Pancreas (tissue), 10 donors: ENCODE results near the gene DNAL4. TPM values are rescaled to one million over a fixed set of nuclear protein-coding genes. Genes with fewer than 3 reads are reported as not detected.

Experiments
- ATAC-seq, 4 donors: fragments of 200-7000 bp; cut with Tn5 transposase; one replicate each; pipeline versions ENCODE4 v1.8.0 to v1.9.1; 2020; ENCODE audit warnings: mild to moderate bottlenecking in 4 of 4, moderate library complexity in 4 of 4
- DNase-seq, 6 donors: peaks; one replicate each; pipeline ENCODE4 v3.0.0-alpha.2; 2020
- FAIRE-seq: peaks from 2 replicates; lab custom pipeline; 2012; peaks lifted over from hg19 to GRCh38; lab: Jason Lieb, UNC
- H3K27ac ChIP-seq, 4 donors: fragments of 200-600 bp; sonication (generic); 1 replicate in 3 of 4; 2 replicates in 1 of 4; pipeline versions ENCODE4 v1.5.0 to v1.8.0; 2020
- H3K27me3 ChIP-seq, 4 donors: fragments of 200-600 bp; one replicate each; pipeline ENCODE4 v1.8.0; 2021
- H3K36me3 ChIP-seq, 3 donors: fragments of 200-600 bp; sonication (generic) in 1 of 3; one replicate each; pipeline versions ENCODE4 v1.5.0 to v1.8.0; 2020 to 2021
- H3K4me1 ChIP-seq, 3 donors: fragments of 200-600 bp; one replicate each; pipeline ENCODE4 v1.8.0; 2021
- H3K4me3 ChIP-seq, 4 donors: fragments of 200-600 bp; sonication (generic) in 2 of 4; one replicate each; pipeline versions ENCODE4 v1.5.0 to v1.8.0; 2020 to 2021
- H3K9me3 ChIP-seq, 4 donors: fragments of 200-600 bp; one replicate each; pipeline ENCODE4 v1.8.0; 2021
- CTCF ChIP-seq, 4 donors: fragments of 200-600 bp; sonication (generic) in 3 of 4; IDR thresholded peaks; one replicate each; pipeline versions ENCODE4 v1.5.0 to v1.8.0; 2021; ENCODE audit warnings: antibody characterized with exemption in 4 of 4
- WGBS, 2 donors: extraction: QIAGEN DNeasy Blood & Tissue Kit; methylation state at CpG; one replicate each; pipeline ENCODE4 v1.1.7; 2013; 5-methylcytosine and 5-hydroxymethylcytosine counted together
- intact Hi-C, 3 donors: fragments of 100-400 bp; cut with DNase I; formaldehyde crosslinking; loops; one replicate each; pipeline versions ENCODE4 v1.11.1 to v1.14.2; 2022
- polyA plus RNA-seq, 2 donors: library from polyadenylated mRNA; stranded (reverse); fragments of 200-250 nt; gene quantifications; one replicate each; pipeline ENCODE4 v1.2.3, GENCODE V29; 2013
- total RNA-seq, 6 donors: library from RNA; stranded (reverse); fragmentation: NEBNext Ultra II Directional in 4 of 6; extraction: Animal tissue kit (Norgen Biotek cat#: 25700) in 4 of 6; gene quantifications; one replicate each; pipeline versions ENCODE4 v1.2.1 to v1.2.4, GENCODE V29; 2021 to 2023
- donor health status: healthy with polysubstance abuse.
- donor health status: DM: no; HTN: no; CAD: no; lungs with moderate emphysema.
- donor health status: DM: no; HTN: no; CAD: no.
- donor health status: control.
- donor health status: control.
- donor health status: Bipolar disorder and iron deficiency.
- donor health status: DM: yes; HTN: yes; CAD: no.
- donor health status: DM: no; HTN: no; CAD: no.
- donor health status: DM: no; HTN: no; CAD: no.
- donor health status: DM: yes; HTN: yes; CAD: no.

The DNAL4 gene
- total RNA-seq (10 to 100 TPM in 4 of 6 donors, 1 to 10 TPM in 2; 7.7 to 13.9 (median 10.7) TPM), polyA plus RNA-seq (10 to 100 TPM; 12.2 to 16.2 TPM)

GRCh38 chr22:38793721-38794466, at the start of gene DNAL4:
DNAL4 (minus strand) TSS chr22:38794143; CDS start chr22:38782731, 11,412 bp downstream.
- FAIRE-seq (peak; percentile 88), DNase-seq (peak; percentile 84 to 97 (median 96)), ATAC-seq (peak; percentile 96 to 99 (median 98))
- no peak for TF ChIP-seq CTCF (IDR thresholded peaks at IDR 0.05)
- Histone ChIP-seq H3K4me3 (peak within 1 kb of the TSS; percentile 59 to 91 (median 79)), H3K27me3 (no peaks in the 10 kb centered on the region), H3K9me3 (no peaks in the 10 kb centered on the region), H3K27ac (peak within 1 kb of the TSS; percentile 67 to 78 (median 74)), H3K36me3 (no peaks in the 10 kb centered on the region), H3K4me1 (peaks cover 6 to 13% (median 6%) of the 10 kb centered on the region in 3 donors)
- WGBS, 2 donors: 1% methylated on average over 36 to 47 of the region's 47 CpGs
- intact Hi-C loops: no loop called here

GRCh38 chr22:38843201-38843656, 49.3 kb upstream of the DNAL4 start:
- FAIRE-seq (no peak), DNase-seq (peak in 5 of 6 donors; percentile 54 to 85 (median 70)), ATAC-seq (peak; percentile 58 to 80 (median 64))
- no peaks in the 10 kb centered on the region for H3K36me3 ChIP-seq
- H3K27me3 ChIP-seq: no peaks in the 10 kb centered on the region
- peak in 1 of 4 donors; percentile 22 for TF ChIP-seq CTCF (IDR thresholded peaks at IDR 0.05)
- H3K4me1 ChIP-seq: peaks cover 0 to 15% (median 3%) of the 10 kb centered on the region in 3 donors
- intact Hi-C loops: no loop called here
- no peaks in the 10 kb centered on the region for H3K9me3 ChIP-seq
- peak overlapping the region; percentile 30 to 49 (median 46) for H3K27ac ChIP-seq
- WGBS, 2 donors: 1% methylated on average over 45 to 68 of the region's 68 CpGs
- peak overlapping the region; percentile 23 to 62 (median 46) for H3K4me3 ChIP-seq

- intact Hi-C loops: no loop called here
- peak overlapping the region; percentile 23 to 62 (median 46) for H3K4me3 ChIP-seq
Observed at GRCh38 chr22:38842512-38843200, 48.7 kb upstream of the DNAL4 start.

GRCh38 chr22:38841635-38842034, 47.7 kb upstream of the DNAL4 start:
- ATAC-seq (peak in 1 of 4 donors; percentile 2), DNase-seq (no peak), FAIRE-seq (no peak)
- Histone ChIP-seq H3K9me3 (no peaks in the 10 kb centered on the region), H3K27me3 (no peaks in the 10 kb centered on the region), H3K36me3 (no peaks in the 10 kb centered on the region), H3K4me1 (peaks cover 0 to 15% (median 3%) of the 10 kb centered on the region in 3 donors), H3K27ac (peak overlapping the region in 1 of 4 donors; percentile 38), H3K4me3 (no peak overlapping the region)
- intact Hi-C loops: no loop called here
- 67 to 69% methylated on average over 5 of the region's 5 CpGs for WGBS, 2 donors
- TF ChIP-seq CTCF (IDR thresholded peaks at IDR 0.05): no peak

More at GRCh38 chr22:38842512-38843200, 48.7 kb upstream of the DNAL4 start:
- Histone ChIP-seq H3K36me3 (no peaks in the 10 kb centered on the region), H3K27me3 (no peaks in the 10 kb centered on the region), H3K27ac (peak overlapping the region in 3 of 4 donors; percentile 30 to 49 (median 48)), H3K4me1 (peaks cover 0 to 15% (median 3%) of the 10 kb centered on the region in 3 donors), H3K9me3 (no peaks in the 10 kb centered on the region)
- FAIRE-seq: no peak
- DNase-seq: no peak
- no peak for ATAC-seq
- TF ChIP-seq CTCF (IDR thresholded peaks at IDR 0.05): no peak
- 30 to 31% methylated on average over 34 of the region's 34 CpGs for WGBS, 2 donors
